ENCODE measurements around the gene NDUFV3.

The NDUFV3 gene

DNA sequence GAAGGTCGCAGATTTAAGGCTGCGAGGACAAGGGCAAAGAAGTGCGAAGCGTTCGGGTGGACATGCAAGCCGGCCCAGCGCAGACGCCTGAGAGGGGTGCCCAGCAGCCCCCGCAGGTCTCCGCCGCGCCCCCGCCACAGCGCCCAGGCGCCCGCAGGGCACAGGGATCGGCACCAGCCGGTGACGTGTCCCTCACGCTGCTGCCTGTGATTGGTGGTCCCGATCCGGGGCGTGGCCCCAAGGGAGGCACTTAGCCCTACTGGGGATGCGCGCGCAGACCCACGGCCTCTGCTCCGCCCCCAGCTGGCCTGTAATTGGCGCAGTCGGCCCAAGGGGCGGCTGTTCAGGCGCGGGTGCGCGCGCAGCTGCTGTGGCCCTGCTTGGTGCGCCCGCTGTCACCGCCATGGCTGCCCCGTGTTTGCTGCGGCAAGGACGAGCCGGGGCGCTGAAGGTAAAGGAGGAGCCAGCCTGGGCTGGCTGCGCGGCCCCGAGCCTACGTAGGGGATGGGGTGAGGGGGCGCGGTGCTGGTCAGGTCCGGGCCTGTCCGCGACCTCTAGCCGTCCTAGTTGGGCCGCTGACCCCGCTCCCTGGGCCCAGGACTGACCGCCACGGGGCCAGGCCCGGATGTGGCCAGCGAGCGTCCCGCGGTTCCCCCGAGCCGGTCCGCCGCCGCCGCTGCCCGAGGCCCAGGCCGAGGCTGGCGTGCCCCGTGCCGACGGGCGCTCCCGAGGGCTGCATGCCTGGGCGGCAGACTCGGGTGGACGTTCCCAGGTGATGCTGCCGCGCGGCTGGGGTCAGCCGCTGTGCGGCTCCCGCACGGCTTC lies at the start of gene NDUFV3 (continued):
- TF ChIP-seq ZNF16 (tag by site-specific recombination; IDR thresholded peaks at IDR 0.05; ENCODE audit: low read depth) (no peak), ZNF221 (tag by site-specific recombination; IDR thresholded peaks at IDR 0.05; ENCODE audit: borderline replicate concordance) (no peak), ZNF426 (tag by site-specific recombination; IDR thresholded peaks at IDR 0.05) (no peak), ZNF140 (tag by site-specific recombination; IDR thresholded peaks at IDR 0.05) (no peak), CTCF (tag by site-specific recombination; IDR thresholded peaks at IDR 0.05) (peak; percentile 52), ZNF555 (tag by site-specific recombination; conservative IDR thresholded peaks at IDR 0.05) (no peak), ZNF654 (tag by site-specific recombination; IDR thresholded peaks at IDR 0.05; ENCODE audit: low read depth) (no peak), SP3 (tag by site-specific recombination; IDR thresholded peaks at IDR 0.05) (peak; percentile 84), ZBTB20 (tag by site-specific recombination; IDR thresholded peaks at IDR 0.05) (peak; percentile 73; the same call in 1 of the 2 replicates), ZBTB48 (tag by site-specific recombination; IDR thresholded peaks at IDR 0.05) (peak; percentile 23; the same call in 1 of the 2 replicates), YY1 (tag by site-specific recombination; IDR thresholded peaks at IDR 0.05) (peak; percentile 93), ZNF324 (tag by site-specific recombination; IDR thresholded peaks at IDR 0.05) (peak; percentile 68), ZEB2 (tag by site-specific recombination; IDR thresholded peaks at IDR 0.05) (peak; percentile 28; the same call in 1 of the 2 replicates), SP7 (tag by site-specific recombination; IDR thresholded peaks at IDR 0.05) (0 out of 2 replicates have a peak, but pooled peaks have one; percentile 70), ZNF341 (tag by site-specific recombination; IDR thresholded peaks at IDR 0.05; ENCODE audit: low read depth) (peak; percentile 77), GLIS1 (tag by site-specific recombination; IDR thresholded peaks at IDR 0.05) (peak; percentile 47), PBX3 (CRISPR knock-in tag; IDR thresholded peaks at IDR 0.05) (peak; percentile 16), SCRT2 (tag by site-specific recombination; IDR thresholded peaks at IDR 0.05) (no peak), KLF17 (tag by site-specific recombination; IDR thresholded peaks at IDR 0.05) (peak; percentile 24; the same call in 1 of the 2 replicates), ZNF571 (tag by site-specific recombination; IDR thresholded peaks at IDR 0.05) (no peak), ZBTB17 (tag by site-specific recombination; IDR thresholded peaks at IDR 0.05) (peak; percentile 62), ZNF175 (tag by site-specific recombination; IDR thresholded peaks at IDR 0.05) (no peak), KLF16 (tag by site-specific recombination; IDR thresholded peaks at IDR 0.05) (peak; percentile 63; the same call in 1 of the 2 replicates)
- TF ChIP-seq, protein P1, sequence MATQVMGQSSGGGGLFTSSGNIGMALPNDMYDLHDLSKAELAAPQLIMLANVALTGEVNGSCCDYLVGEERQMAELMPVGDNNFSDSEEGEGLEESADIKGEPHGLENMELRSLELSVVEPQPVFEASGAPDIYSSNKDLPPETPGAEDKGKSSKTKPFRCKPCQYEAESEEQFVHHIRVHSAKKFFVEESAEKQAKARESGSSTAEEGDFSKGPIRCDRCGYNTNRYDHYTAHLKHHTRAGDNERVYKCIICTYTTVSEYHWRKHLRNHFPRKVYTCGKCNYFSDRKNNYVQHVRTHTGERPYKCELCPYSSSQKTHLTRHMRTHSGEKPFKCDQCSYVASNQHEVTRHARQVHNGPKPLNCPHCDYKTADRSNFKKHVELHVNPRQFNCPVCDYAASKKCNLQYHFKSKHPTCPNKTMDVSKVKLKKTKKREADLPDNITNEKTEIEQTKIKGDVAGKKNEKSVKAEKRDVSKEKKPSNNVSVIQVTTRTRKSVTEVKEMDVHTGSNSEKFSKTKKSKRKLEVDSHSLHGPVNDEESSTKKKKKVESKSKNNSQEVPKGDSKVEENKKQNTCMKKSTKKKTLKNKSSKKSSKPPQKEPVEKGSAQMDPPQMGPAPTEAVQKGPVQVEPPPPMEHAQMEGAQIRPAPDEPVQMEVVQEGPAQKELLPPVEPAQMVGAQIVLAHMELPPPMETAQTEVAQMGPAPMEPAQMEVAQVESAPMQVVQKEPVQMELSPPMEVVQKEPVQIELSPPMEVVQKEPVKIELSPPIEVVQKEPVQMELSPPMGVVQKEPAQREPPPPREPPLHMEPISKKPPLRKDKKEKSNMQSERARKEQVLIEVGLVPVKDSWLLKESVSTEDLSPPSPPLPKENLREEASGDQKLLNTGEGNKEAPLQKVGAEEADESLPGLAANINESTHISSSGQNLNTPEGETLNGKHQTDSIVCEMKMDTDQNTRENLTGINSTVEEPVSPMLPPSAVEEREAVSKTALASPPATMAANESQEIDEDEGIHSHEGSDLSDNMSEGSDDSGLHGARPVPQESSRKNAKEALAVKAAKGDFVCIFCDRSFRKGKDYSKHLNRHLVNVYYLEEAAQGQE (tag by site-specific recombination; IDR thresholded peaks at IDR 0.05): 0 out of 2 replicates have a peak, but pooled peaks have one; percentile 5
- TF ChIP-seq, protein P2, sequence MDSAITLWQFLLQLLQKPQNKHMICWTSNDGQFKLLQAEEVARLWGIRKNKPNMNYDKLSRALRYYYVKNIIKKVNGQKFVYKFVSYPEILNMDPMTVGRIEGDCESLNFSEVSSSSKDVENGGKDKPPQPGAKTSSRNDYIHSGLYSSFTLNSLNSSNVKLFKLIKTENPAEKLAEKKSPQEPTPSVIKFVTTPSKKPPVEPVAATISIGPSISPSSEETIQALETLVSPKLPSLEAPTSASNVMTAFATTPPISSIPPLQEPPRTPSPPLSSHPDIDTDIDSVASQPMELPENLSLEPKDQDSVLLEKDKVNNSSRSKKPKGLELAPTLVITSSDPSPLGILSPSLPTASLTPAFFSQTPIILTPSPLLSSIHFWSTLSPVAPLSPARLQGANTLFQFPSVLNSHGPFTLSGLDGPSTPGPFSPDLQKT (IDR thresholded peaks at IDR 0.05; ENCODE audit: borderline replicate concordance, low read depth, low read length): no peak
- TF ChIP-seq, protein P3, sequence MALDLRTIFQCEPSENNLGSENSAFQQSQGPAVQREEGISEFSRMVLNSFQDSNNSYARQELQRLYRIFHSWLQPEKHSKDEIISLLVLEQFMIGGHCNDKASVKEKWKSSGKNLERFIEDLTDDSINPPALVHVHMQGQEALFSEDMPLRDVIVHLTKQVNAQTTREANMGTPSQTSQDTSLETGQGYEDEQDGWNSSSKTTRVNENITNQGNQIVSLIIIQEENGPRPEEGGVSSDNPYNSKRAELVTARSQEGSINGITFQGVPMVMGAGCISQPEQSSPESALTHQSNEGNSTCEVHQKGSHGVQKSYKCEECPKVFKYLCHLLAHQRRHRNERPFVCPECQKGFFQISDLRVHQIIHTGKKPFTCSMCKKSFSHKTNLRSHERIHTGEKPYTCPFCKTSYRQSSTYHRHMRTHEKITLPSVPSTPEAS (tag by site-specific recombination; IDR thresholded peaks at IDR 0.05): no peak
- TF ChIP-seq, protein P4, sequence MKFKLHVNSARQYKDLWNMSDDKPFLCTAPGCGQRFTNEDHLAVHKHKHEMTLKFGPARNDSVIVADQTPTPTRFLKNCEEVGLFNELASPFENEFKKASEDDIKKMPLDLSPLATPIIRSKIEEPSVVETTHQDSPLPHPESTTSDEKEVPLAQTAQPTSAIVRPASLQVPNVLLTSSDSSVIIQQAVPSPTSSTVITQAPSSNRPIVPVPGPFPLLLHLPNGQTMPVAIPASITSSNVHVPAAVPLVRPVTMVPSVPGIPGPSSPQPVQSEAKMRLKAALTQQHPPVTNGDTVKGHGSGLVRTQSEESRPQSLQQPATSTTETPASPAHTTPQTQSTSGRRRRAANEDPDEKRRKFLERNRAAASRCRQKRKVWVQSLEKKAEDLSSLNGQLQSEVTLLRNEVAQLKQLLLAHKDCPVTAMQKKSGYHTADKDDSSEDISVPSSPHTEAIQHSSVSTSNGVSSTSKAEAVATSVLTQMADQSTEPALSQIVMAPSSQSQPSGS (tag by site-specific recombination; IDR thresholded peaks at IDR 0.05; ENCODE audit: low read depth): no peak
